HepG2 (cell line): ENCODE measurements around the gene ZDHHC24. TPM values are rescaled to one million over a fixed set of nuclear protein-coding genes. Genes with fewer than 3 reads are reported as not detected.
A peak's percentile ranks its signal among the peaks of the same experiment; 100 is the strongest.

Experiments
- ATAC-seq: fragments of 200-7000 bp; cut with Tn5 transposase; 3 replicates; pipeline ENCODE4 v1.9.1; 2020; ENCODE audit warnings: mild to moderate bottlenecking, moderate library complexity
- BruUV-seq: library from RNA; stranded (reverse); fragments of 400-500 nt; replicated peaks from 2 replicates; lab custom pipeline; 2021; lab: Mats Ljungman, UMichigan
- CTCF ChIA-PET: fragments of 300-600 bp; formaldehyde crosslinking; extraction: SDS; loops from one replicate; lab custom pipeline; 2021; ENCODE audit warnings: low total read pairs, inconsistent platforms, low intra/inter-chr PET ratio; lab: Yijun Ruan, JAX
- POLR2A ChIA-PET: fragments of 350-600 bp; sonication (Branson Sonifier 250); formaldehyde crosslinking; loops from one replicate; lab custom pipeline; 2020; ENCODE audit warnings: antibody characterized with exemption, inconsistent platforms; lab: Yijun Ruan, JAX
- DNase-seq: peaks from one replicate; pipeline ENCODE4 v3.0.0-alpha.2; 2015; ENCODE audit warnings: low spot score
- FAIRE-seq: peaks from 3 replicates; lab custom pipeline; 2011; peaks lifted over from hg19 to GRCh38; lab: Jason Lieb, UNC
- H2AFZ ChIP-seq: one replicate; pipeline ENCODE4 v1.6.1; 2011; ENCODE audit warnings: low read length, inconsistent platforms
- H3K27ac ChIP-seq: fragments of 300-600 bp; 3 replicates; pipeline ENCODE4 v1.8.0; 2011; ENCODE audit warnings: mixed run types, mild to moderate bottlenecking, mixed read lengths, low read length, inconsistent platforms; ENCODE audit not compliant: insufficient read depth; ENCODE audit errors: extremely low read length
- H3K27me3 ChIP-seq, 2 experiments: fragments of 200-600 bp in 1 of 2; 2 replicates in 1 of 2; 3 replicates in 1 of 2; pipeline versions ENCODE4 v1.6.0 to v1.8.0; 2011; ENCODE audit warnings: low read length in 2 of 2, mild to moderate bottlenecking in 2 of 2, moderate library complexity in 2 of 2, inconsistent platforms in 1 of 2; ENCODE audit not compliant: insufficient read depth in 2 of 2, control insufficient read depth in 1 of 2
- H3K36me3 ChIP-seq, 2 experiments: fragments of 200-600 bp in 1 of 2; replicated peaks in 1 of 2; 2 replicates in 1 of 2; 3 replicates in 1 of 2; pipeline versions ENCODE4 v1.5.1 to v1.8.0; 2011; ENCODE audit warnings: low read length in 2 of 2, inconsistent platforms in 1 of 2; ENCODE audit not compliant: insufficient read depth in 2 of 2, control insufficient read depth in 1 of 2
- H3K4me1 ChIP-seq: 2 replicates; pipeline ENCODE4 v1.5.1; 2012; ENCODE audit warnings: low read length, inconsistent platforms; ENCODE audit not compliant: insufficient read depth
- H3K4me2 ChIP-seq: 2 replicates; pipeline ENCODE4 v1.6.0; 2011; ENCODE audit warnings: low read depth, low read length, inconsistent platforms
- H3K4me3 ChIP-seq, 3 experiments: fragments of 200-600 bp in 1 of 3; sonication (generic), shearing (Covaris generic) in 1 of 3; replicated peaks in 1 of 3; 2 replicates each; pipeline ENCODE4 v1.5.1; 2011 to 2016; ENCODE audit warnings: low read length in 3 of 3, inconsistent platforms in 2 of 3, low read depth in 2 of 3, mild to moderate bottlenecking in 2 of 3, control low read depth in 1 of 3, mixed read lengths in 1 of 3; ENCODE audit not compliant: insufficient read depth in 1 of 3
- H3K79me2 ChIP-seq: one replicate; pipeline ENCODE4 v1.6.1; 2011; ENCODE audit warnings: low read length, inconsistent platforms; ENCODE audit not compliant: insufficient read depth
- H3K9ac ChIP-seq: 2 replicates; pipeline ENCODE4 v1.6.0; 2011; ENCODE audit warnings: mild to moderate bottlenecking, low read depth, low read length, inconsistent platforms; ENCODE audit not compliant: insufficient read depth
- H3K9me3 ChIP-seq: 2 replicates; pipeline ENCODE4 v1.5.1; 2012; ENCODE audit warnings: mild to moderate bottlenecking, low read length
- H4K20me1 ChIP-seq: 2 replicates; pipeline ENCODE4 v1.6.0; 2011; ENCODE audit warnings: inconsistent platforms, mild to moderate bottlenecking, low read length, moderate library complexity; ENCODE audit not compliant: insufficient read depth
- AGO2 ChIP-seq: fragments of 200-400 bp; formaldehyde crosslinking; optimal IDR thresholded peaks from 2 replicates; pipeline ENCODE3; 2017; ENCODE audit warnings: mild to moderate bottlenecking, low read depth, low read length, moderate library complexity
- NFIB ChIP-seq: sonication (generic); formaldehyde crosslinking; IDR thresholded peaks from 2 replicates; pipeline ENCODE4 v1.9.0; 2021; ENCODE audit warnings: missing genetic modification reagents, mild to moderate bottlenecking, borderline replicate concordance
- ZNF232 ChIP-seq: sonication (generic); formaldehyde crosslinking; IDR thresholded peaks from 2 replicates; pipeline ENCODE4 v1.4.0; 2020; ENCODE audit warnings: missing genetic modification reagents, borderline replicate concordance
- ZNF629 ChIP-seq: sonication (generic); formaldehyde crosslinking; conservative IDR thresholded peaks from 2 replicates; pipeline ENCODE4 v1.5.0; 2020; ENCODE audit warnings: missing genetic modification reagents
- WGBS: methylation state at CpG from one replicate; pipeline ENCODE4 v1.1.6; 2017; ENCODE audit warnings: low lambda C conversion rate; 5-methylcytosine and 5-hydroxymethylcytosine counted together
- in situ Hi-C: cut with HindIII; loops from 2 replicates; pipeline ENCODE4 v1.10.0; 2017; ENCODE audit warnings: low pct_unique_long_range_greater_than_20kb; ENCODE audit not compliant: extremely low pct_ligation_motif_present
- intact Hi-C: fragments of 100-400 bp; cut with micrococcal nuclease; formaldehyde crosslinking; loops from one replicate; pipeline ENCODE4 v1.10.0; 2022; ENCODE audit not compliant: unreplicated experiment
- polyA plus RNA-seq, 8 experiments: library from polyadenylated mRNA; depleted of rRNA in 3 of 8; stranded (reverse) in 7 of 8; unstranded in 1 of 8; fragments of >200 nt; fragmentation: Illumina TruSeq in 4 of 8; extraction: Trizol in 4 of 8; gene quantifications; 2 replicates each; pipeline versions ENCODE4 v1.2.1 to v1.2.3, GENCODE V29; 2011 to 2016; ENCODE audit warnings: low read depth in 4 of 8, missing spikeins in 1 of 8, mixed read lengths in 1 of 8; ENCODE audit not compliant: insufficient read depth in 1 of 8
- total RNA-seq, 5 experiments: library from RNA; depleted of rRNA; stranded (reverse); fragments of >200 nt; fragmentation: Illumina TruSeq; extraction: Trizol; gene quantifications; 2 replicates each; pipeline ENCODE4 v1.2.3, GENCODE V29; 2016; ENCODE audit warnings: low read depth in 1 of 5
- TF ChIP-seq, protein P1 (sequence below): sonication (generic); formaldehyde crosslinking; IDR thresholded peaks from 2 replicates; pipeline ENCODE4 v1.4.0; 2020; ENCODE audit warnings: missing genetic modification reagents

Gene ZDHHC24
- total and polyA plus RNA-seq, 2 of the 13 experiments (the other 11 are each of a cell fraction or from before 2014, with no cell fraction given): 4.3 TPM

DNA sequence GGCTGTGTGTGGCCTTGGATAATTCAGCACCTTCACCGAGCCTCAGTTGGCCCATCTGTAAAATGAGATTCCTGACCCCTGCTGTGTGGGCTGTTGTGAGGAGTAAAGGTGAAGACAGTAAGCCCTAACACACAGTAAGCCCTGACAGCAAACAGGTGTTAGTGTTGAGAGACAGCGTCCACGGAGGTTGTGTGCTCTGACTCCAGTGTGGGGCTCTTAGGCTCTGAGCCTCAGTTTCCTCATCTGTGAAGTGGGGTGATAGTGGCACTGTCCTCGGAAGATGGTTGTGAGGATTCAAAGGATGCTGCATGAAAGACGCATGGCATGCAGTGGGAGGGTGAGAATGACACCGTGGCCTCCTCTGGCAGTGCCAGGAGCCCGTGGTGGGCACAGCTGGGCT, 51.4 kb downstream of the ZDHHC24 start:
- H3K27ac ChIP-seq: no peak overlapping the region
- H3K9ac ChIP-seq: no peak overlapping the region
- H3K79me2 ChIP-seq: no peaks in the 10 kb centered on the region
- peaks cover 15 to 34% of the 10 kb centered on the region in 2 experiments; a peak in 4 of 5 replicates for H3K36me3 ChIP-seq
- no peak for ATAC-seq
- no peak overlapping the region for H3K4me3 ChIP-seq
- TF ChIP-seq ZNF629: peak; percentile 74
- TF ChIP-seq ZNF232 (CRISPR knock-in tag): no peak
- TF ChIP-seq NFIB: no peak
- BruUV-seq: no TSS peak
- no peak for DNase-seq
- H3K4me2 ChIP-seq: no peak overlapping the region
- H3K4me1 ChIP-seq: peaks cover 8% of the 10 kb centered on the region; the same call in 1 of the 2 replicates
- intact Hi-C loops (no loop called here), in situ Hi-C loops (no loop called here)
- no peaks in the 10 kb centered on the region for H3K9me3 ChIP-seq
- no peaks in the 10 kb centered on the region for H4K20me1 ChIP-seq
- FAIRE-seq: no peak
- ChIA-PET CTCF (no interaction called here), POLR2A (interaction anchor here (1.9 kb wide), 1 partner anchor 11 kb away, joined by 4 read pairs; no protein-coding TSS in a partner anchor)
- no peaks in the 10 kb centered on the region for H3K27me3 ChIP-seq
- WGBS: 96% methylated on average over 6 of the region's 7 CpGs
- no peak overlapping the region for H2AFZ ChIP-seq

DNA sequence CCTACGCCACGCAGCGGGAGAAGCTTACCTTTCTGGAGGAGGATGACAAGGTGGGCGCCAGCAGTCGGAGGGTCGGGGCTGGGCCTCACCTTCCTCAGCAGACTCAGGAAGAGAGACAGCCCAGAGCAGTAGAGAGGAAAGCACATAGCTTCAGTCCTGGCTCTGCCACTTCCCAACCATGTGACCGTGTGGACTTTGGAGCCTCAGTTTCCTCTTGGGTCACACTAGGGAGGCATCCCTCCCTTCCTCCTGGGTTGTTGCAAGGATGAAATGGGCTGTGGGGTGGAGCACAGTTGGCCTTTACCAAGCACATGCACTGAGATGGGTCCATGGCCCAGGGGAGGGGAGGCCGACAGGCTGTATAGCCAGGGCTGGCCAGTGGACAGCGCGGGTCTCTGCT, 52.7 kb downstream of the ZDHHC24 start:
- CTCF ChIA-PET: no interaction called here
- FAIRE-seq: no peak
- H2AFZ ChIP-seq: no peak overlapping the region

More for the DNA sequence above, 52.7 kb downstream of the ZDHHC24 start:
- intact Hi-C loops: no loop called here
- H3K79me2 ChIP-seq: no peaks in the 10 kb centered on the region
- no peak overlapping the region for H3K4me2 ChIP-seq
- BruUV-seq: no TSS peak
- H3K9ac ChIP-seq: no peak overlapping the region
- no peak overlapping the region for H3K27ac ChIP-seq
- TF ChIP-seq AGO2: no peak
- TF ChIP-seq, protein P1, sequence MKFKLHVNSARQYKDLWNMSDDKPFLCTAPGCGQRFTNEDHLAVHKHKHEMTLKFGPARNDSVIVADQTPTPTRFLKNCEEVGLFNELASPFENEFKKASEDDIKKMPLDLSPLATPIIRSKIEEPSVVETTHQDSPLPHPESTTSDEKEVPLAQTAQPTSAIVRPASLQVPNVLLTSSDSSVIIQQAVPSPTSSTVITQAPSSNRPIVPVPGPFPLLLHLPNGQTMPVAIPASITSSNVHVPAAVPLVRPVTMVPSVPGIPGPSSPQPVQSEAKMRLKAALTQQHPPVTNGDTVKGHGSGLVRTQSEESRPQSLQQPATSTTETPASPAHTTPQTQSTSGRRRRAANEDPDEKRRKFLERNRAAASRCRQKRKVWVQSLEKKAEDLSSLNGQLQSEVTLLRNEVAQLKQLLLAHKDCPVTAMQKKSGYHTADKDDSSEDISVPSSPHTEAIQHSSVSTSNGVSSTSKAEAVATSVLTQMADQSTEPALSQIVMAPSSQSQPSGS (CRISPR knock-in tag): no peak
- TF ChIP-seq, all 625 proteins: peak for 0
- Histone ChIP-seq H3K4me1 (peaks cover 8% of the 10 kb centered on the region; the same call in 1 of the 2 replicates), H4K20me1 (no peaks in the 10 kb centered on the region), H3K27me3 (no peaks in the 10 kb centered on the region), H3K36me3 (peaks cover 15 to 39% of the 10 kb centered on the region in 2 experiments; a peak in 4 of 5 replicates), H3K9me3 (no peaks in the 10 kb centered on the region), H3K4me3 (no peak overlapping the region)
- POLR2A ChIA-PET: interaction anchor here (1.9 kb wide), 1 partner anchor 9 kb away, joined by 4 read pairs; no protein-coding TSS in a partner anchor
- whole genome bisulfite sequencing: 98% methylated on average over 9 of the region's 10 CpGs
- no peak for ATAC-seq
- DNase-seq: no peak
- in situ Hi-C loops: no loop called here
